Measurements from ENCODE around the gene ECI1. TPM values are rescaled to one million over a fixed set of nuclear protein-coding genes. Genes with fewer than 3 reads are reported as not detected.
A peak's percentile ranks its signal among the peaks of the same experiment; 100 is the strongest.

The ECI1 gene
- total and polyA plus RNA-seq, 2 of the 13 experiments (the other 11 are each of a cell fraction or from before 2014, with no cell fraction given): 82.0 to 102 TPM

DNA sequence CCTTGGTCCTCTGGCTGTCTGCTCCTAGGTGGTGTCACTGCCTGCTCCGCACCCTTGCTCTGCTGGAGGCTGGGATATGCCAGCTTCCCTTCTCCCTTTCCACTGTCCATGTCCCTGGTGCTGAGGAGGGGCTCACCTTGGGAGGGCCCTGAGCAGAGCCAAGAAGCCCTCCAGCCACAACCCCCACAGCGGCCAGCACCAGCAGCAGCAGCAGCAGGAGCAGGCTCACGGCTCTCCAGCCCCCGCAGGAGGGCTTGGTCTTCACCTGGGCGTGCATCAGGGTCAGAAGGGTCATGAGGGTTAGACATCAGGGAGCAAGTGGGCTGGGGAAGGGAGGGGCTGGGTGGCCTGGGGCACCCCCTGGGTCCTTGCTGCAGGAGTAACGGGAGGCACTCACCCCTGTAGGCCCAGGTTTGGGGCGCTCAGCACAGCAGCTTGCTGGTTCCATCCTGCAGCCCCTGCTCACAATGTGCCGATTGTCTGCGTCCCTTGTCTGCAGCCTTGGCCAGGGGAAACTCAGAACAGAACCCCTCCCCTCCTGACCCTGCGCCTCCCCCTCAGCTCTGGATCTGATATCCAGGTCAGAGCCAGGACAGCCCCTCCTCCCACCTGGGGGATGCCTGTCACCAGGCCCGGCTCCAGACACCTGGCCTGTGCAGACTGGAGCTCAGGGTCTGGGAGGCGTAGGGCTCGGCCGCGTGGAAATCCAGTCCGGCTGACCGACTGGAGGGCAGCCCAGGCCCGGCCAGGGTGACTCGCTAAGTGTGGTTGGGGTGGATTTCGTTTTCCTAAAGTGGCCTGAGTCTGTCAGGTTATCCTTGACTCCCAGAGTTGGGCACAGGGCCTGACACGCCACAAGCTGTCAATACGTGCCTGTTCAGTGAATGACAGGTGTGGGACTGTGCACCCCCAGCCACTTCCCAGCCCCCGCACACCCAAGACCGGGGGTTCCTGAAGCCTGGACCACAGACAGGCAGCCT is 40.7 kb downstream of the ECI1 start, which contains the start of gene BRICD5 (continued):
- TF ChIP-seq RFXAP (CRISPR knock-in tag; IDR thresholded peaks at IDR 0.05; ENCODE audit: borderline replicate concordance) (no peak), HDAC2 (CRISPR knock-in tag; IDR thresholded peaks at IDR 0.05) (no peak), FIP1L1 (IDR thresholded peaks at IDR 0.05; ENCODE audit: borderline replicate concordance, insufficient read depth, low read depth, low read length) (no peak), ZFYVE20 (CRISPR knock-in tag; IDR thresholded peaks at IDR 0.05; ENCODE audit: borderline replicate concordance, low read depth) (no peak), CENPT (CRISPR knock-in tag; IDR thresholded peaks at IDR 0.05; ENCODE audit: low read depth) (no peak), ELF1 (CRISPR knock-in tag; IDR thresholded peaks at IDR 0.05) (no peak), PRPF4 (IDR thresholded peaks at IDR 0.05; ENCODE audit: low read depth, low read length, poor library complexity, severe bottlenecking) (no peak), KLF9 (CRISPR knock-in tag; IDR thresholded peaks at IDR 0.05; ENCODE audit: low read depth) (no peak), ZGPAT (CRISPR knock-in tag; IDR thresholded peaks at IDR 0.05) (no peak), ZNF513 (CRISPR knock-in tag; conservative IDR thresholded peaks at IDR 0.05) (no peak), BCL3 (CRISPR knock-in tag; IDR thresholded peaks at IDR 0.05) (no peak), SKI (IDR thresholded peaks at IDR 0.05; ENCODE audit: partially characterized antibody) (no peak), ZNF432 (CRISPR knock-in tag; IDR thresholded peaks at IDR 0.05; ENCODE audit: borderline replicate concordance) (no peak), ZNF766 (CRISPR knock-in tag; IDR thresholded peaks at IDR 0.05; ENCODE audit: borderline replicate concordance) (no peak), HDAC1 (CRISPR knock-in tag; IDR thresholded peaks at IDR 0.05) (no peak), ZNF841 (CRISPR knock-in tag; IDR thresholded peaks at IDR 0.05; ENCODE audit: borderline replicate concordance) (no peak), ZNF34 (CRISPR knock-in tag; IDR thresholded peaks at IDR 0.05; ENCODE audit: borderline replicate concordance) (0 out of 2 replicates have a peak, but pooled peaks have one; percentile 16), ZNF326 (CRISPR knock-in tag; IDR thresholded peaks at IDR 0.05; ENCODE audit: borderline replicate concordance) (no peak), AKAP8 (CRISPR knock-in tag; IDR thresholded peaks at IDR 0.05) (peak; percentile 98), ATF4 (CRISPR knock-in tag; IDR thresholded peaks at IDR 0.05) (no peak), SMAD3 (CRISPR knock-in tag; IDR thresholded peaks at IDR 0.05) (no peak), ZNF549 (CRISPR knock-in tag; IDR thresholded peaks at IDR 0.05) (no peak)
- TF ChIP-seq, protein P1, sequence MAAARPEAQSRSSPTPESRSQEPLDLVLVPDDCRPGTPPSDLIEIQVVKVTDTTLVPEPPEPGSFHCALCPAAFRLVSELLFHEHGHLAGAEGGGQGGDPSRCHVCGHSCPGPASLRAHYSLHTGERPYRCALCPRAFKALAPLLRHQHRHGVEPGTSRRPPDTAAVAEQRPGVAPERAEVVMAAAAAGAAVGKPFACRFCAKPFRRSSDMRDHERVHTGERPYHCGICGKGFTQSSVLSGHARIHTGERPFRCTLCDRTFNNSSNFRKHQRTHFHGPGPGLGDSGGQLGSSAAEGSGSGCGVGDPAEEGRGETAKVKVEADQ (CRISPR knock-in tag; IDR thresholded peaks at IDR 0.05; ENCODE audit: borderline replicate concordance): no peak

Data from HepG2 (cell line).